ENCODE results near the gene MTM1.

Gene MTM1

GRCh38 chrX:150551963-150552362, 16.5 kb upstream of the MTM1 start:
- no peak for DNase-seq

DNA sequence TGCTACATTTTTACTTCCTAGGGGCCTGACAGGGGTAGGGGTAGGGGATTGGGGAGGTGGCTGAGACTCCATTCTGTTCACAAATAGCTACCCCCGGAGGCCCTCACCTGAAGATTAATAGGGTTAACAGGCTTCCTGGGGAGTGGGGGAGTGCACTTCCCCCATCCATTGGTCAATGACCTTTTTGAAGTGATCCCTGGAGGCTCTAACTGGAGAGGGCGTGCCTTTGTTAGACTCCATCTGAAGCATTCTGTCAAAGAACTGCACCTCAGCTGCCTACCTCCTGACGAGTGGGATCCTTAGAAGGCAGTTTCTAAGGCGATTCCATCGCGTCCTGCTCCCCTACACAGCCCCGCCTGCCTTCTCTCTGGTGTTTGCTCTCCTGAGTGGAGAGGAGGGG, 10.0 kb upstream of the MTM1 start:
- no peak for DNase-seq

DNA sequence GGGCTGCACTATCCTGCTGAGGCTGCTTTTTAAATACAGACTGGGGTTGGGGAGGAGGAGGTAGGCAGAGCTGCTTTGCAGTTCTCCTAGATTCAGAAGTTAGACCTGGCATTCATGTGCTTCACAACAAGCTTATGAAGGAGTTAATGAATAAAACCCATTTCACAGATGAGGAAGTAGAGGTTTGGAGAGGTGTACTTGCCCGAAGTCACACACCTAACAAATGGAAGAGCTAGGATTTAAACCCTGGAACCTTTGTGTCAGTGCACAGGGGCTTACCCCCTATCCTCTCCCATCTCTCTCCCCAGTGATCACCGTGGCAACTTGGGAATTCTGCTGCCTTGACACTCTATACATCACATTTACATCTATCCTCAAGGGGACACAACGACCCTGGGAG, 3.6 kb upstream of the MTM1 start:
- no peak for DNase-seq

GRCh38 chrX:150565551-150565950, 2.9 kb upstream of the MTM1 start:
- no peak for DNase-seq

DNA sequence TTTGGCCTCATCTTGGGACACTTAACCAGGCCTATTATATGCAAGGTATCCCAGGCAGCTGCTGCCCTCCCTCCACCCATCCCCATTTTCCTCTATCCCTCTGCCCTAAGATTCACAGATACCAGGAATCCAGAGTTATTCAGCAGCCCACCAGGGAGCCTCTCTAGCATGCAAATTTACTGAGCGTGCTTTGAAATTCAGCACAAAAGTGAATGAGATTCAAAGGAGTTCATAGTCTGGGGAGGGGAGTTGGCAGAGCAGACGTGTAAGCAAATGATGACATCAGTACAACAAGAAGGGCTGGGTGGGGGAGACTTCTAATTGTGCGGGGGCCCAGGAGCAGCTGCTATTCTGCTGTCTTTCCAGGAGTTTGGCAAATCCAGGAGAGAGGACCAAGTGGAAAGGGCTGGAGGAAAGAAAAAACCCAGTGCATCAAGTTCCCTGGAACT, 1.7 kb upstream of the MTM1 start:
- DNase-seq, result no peak

DNA sequence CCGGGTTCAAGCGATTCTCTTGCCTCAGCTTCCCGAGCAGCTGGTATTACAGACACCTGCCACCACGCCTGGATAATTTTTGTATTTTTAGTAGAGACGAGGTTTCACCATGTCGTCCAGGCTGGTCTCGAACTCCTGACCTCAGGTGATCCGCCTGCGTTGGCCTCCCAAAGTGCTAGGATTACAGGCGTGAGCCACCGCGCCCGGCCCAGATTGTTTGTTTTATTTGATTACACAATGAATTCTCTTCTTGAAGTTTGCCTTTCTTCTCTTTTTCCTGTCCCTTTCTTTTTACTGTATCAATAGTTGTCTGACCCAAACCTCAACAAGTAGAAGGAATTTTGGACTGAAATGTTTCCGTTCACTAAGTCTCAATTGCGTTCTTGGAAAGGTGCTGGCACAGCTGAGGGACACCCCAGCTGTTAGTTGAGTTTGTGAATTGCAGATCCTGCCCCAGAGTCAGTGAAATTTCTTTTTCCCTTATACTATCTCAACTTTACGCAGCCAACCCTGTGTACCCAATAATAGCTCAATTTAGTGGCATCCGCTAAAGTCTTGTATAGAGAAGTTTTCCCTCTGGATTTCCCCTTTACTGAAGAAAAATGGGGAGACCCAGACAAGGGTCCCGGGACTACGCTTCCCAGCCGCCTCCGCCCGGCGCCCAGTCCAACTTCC, 639 bp upstream of the MTM1 start:
- DNase-seq, result no peak

DNA sequence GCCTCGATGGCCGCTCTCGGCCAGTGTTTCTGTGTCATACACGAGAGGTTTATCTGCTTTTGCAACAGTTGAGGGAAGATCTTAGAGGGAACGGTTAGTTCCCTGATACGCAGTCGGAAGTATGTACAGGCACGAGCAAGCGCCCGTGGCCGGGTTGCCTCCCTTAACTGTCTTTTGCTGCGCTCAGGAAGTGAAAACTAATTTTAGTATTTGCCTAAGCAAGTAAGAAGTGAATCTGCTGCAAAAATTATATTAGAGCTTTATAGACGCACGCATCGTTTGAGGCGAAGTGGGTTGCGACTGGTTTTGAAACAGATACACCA, 695 bp downstream of the MTM1 start:
- peak; percentile 23 to 24 for DNase-seq

- no peak for DNase-seq
Observed at GRCh38 chrX:150570512-150570911, 2.1 kb downstream of the MTM1 start.

- no peak for DNase-seq
Observed at GRCh38 chrX:150572206-150572605, 3.8 kb downstream of the MTM1 start.

DNA sequence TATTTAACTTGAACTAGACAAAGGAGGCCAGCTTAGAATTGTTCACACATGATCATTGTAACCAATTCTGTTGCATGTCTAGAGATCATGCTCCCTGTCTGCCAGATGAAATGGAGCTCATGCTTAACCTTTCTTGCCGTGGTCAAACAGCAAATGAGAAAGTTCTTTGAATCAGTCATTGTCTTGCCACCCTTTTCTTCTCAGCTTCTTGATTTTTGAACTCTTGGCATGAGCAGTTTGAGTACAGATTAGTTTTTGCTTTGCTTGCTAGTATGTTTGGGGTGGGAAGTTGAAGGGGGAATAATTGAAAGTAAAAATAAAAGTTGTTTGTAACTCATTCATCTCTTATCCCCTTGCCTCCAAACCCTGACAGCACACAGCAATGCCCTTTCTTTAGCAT, 4.7 kb downstream of the MTM1 start:
- no peak for DNase-seq

- DNase-seq, result no peak
Observed at GRCh38 chrX:150573702-150574101, 5.3 kb downstream of the MTM1 start.

GRCh38 chrX:150574559-150575418, 6.4 kb downstream of the MTM1 start:
- no peak for DNase-seq

GRCh38 chrX:150575419-150575814, 7.0 kb downstream of the MTM1 start:
- DNase-seq, result peak; percentile 67 to 69

DNA sequence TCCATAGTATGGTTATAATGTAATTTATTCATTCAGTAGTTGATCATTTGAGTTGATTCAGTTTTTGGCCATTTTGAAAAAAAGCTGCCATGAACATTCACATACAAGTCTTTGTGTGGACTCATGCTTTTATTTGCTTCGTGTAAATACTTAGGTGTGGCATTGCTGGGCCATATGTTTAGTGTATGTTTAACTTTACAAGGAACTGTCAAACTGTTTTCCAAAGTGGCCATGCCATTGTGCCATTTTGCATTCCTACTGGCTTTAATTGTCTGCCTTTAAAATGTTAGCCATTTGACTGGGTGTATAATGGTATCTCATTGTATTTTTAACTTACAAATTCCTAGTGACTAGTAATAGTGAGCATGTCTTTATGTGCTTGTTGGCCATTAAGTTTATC, 8.8 kb downstream of the MTM1 start:
- DNase-seq, result no peak

DNA sequence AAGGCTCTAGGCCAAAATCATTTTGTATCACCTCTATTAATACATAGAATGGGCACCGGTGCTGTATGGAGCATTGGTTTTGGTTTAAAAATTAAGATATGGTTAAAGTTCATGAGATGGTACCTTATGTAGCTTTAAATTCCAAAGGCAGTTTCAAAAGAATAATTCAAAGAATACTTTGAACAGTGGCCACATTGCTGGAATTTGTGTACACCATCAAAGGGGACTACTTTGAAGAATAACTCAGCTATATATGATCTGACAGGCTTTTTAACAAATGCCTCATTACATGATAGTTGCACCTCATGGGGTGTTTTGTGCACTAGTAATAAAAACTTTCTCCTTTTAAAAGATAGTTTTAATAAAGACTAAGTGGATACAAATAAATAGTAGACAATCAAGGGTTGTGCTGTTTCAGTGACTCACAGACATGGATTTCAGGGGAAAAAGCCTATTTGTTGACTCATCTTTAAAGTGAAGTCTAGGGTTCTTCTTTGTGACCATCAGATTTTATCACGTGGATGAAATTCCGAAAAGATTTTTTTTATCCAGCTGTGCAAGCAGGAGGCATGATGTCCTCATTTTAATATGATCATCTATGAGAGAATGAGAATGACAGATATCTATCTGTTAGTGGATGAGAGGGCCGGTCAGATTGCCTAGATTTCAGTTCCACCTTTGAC, 12.8 kb downstream of the MTM1 start:
- DNase-seq, result no peak

- DNase-seq, result no peak
Observed at GRCh38 chrX:150582338-150582948, 14.0 kb downstream of the MTM1 start.

GRCh38 chrX:150587585-150588503, 19.4 kb downstream of the MTM1 start:
- peak; percentile 30 to 55 for DNase-seq

DNA sequence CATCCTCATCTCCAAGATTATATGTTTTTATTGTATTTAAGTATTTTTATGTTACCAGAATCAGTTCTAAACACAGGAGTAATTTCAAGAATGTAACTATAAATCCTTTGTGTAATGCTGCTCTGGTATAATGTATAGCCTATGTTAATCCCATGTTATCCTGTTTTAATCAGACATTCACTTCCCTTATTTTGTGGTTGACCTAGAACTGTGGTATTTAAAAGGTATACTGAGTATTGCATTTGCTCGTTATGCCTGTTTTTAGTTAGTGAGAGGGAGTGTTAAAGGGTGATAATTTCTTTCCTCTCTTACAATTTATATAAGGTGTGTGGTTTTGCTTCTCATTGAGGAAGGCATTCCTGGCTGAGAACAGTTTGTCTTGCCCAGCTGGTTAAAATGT, 26.2 kb downstream of the MTM1 start:
- DNase-seq, result no peak

DNA sequence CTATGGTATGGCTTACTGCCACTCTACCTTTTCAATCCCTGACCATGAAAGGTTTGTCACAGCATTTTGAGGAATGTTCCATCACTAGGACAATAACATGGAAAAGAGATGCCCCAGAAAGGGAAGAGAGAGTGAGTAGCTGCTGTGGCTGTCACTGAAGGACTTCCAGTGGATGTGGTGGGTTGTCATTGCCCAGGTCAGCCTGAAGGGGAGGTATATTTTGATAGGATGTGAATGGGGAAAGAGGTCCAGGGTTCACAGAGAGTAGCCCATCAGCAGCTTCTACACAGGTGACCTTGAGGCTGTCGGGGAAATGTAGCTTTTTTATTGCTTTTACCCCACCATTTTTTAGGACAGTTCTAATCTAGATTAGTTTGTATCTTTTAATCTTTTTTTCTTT, 30.8 kb downstream of the MTM1 start:
- no peak for DNase-seq

DNA sequence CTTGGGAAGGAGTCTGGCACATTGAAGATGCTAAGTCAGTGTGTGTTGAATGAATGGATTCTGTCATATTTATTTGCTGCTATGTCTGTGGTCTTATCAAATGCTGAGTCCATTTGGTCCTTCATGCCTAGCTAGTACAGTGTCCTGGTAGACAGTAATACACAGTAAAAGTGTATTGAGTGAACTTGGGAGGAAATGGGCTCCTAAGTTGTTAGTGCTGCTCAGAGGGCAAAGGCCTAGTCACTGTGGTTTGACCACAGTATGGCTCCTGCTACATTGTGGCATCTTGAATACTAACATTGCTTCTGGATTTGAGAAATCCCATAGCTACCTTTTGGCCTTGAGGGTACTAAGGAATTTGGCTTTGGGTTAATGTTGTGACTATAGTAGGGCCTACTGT, 33.9 kb downstream of the MTM1 start:
- DNase-seq, result no peak

DNA sequence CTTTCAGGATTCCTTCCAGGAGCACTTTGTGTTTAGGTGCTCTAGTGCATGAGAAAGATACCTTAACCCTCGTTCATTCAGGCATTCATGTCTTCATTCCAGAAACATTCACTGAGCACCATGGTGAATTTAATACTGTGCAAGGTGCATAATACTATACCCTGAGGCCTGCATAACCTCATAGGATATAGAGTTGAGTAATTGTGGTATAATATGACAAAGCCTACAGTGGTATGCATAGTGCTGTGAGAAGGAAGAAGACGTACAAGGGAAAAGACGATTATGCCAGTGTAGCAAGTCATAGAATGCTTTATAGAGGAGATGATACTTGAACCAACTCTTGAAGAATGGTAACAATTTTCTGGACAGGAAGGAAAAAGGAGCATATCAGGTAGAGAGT, 34.3 kb downstream of the MTM1 start:
- no peak for DNase-seq

- no peak for DNase-seq
Observed at GRCh38 chrX:150605603-150606002, 37.2 kb downstream of the MTM1 start.
